K562 (cell line): Measurements from ENCODE around the gene HSPA5. TPM values are rescaled to one million over a fixed set of nuclear protein-coding genes. Genes with fewer than 3 reads are reported as not detected.

ENCODE experiments used
- FIP1L1 ChIP-seq: fragments of 200-400 bp; formaldehyde crosslinking; IDR thresholded peaks from 2 replicates; pipeline ENCODE4 v1.6.1; 2018; ENCODE audit warnings: mild to moderate bottlenecking, low read depth, low read length; ENCODE audit not compliant: poor library complexity, severe bottlenecking
- HCFC1 ChIP-seq: IDR thresholded peaks from 2 replicates; pipeline ENCODE4 v1.6.1; 2012; ENCODE audit warnings: low read depth, low read length, improper control_type of control experiment
- KDM4B ChIP-seq, 2 experiments: fragments of 450-650 bp in 1 of 2; sonication (generic) in 1 of 2; IDR thresholded peaks; 2 replicates each; pipeline ENCODE4 v1.6.1; 2016 to 2017; ENCODE audit warnings: borderline replicate concordance in 2 of 2, antibody characterized with exemption in 1 of 2, low read depth in 1 of 2, mild to moderate bottlenecking in 1 of 2
- MYNN ChIP-seq, 2 experiments: sonication (generic); formaldehyde crosslinking in 1 of 2; IDR thresholded peaks; 2 replicates each; pipeline versions ENCODE4 v1.5.0 to v1.6.1; 2016 to 2020; ENCODE audit warnings: antibody characterized with exemption in 1 of 2, missing genetic modification reagents in 1 of 2
- PURB ChIP-seq: sonication (generic); formaldehyde crosslinking; IDR thresholded peaks from 2 replicates; pipeline ENCODE4 v1.9.0; 2021; ENCODE audit warnings: low read depth, mild to moderate bottlenecking, missing genetic modification reagents
- RFX1 ChIP-seq: fragments of 450-650 bp; IDR thresholded peaks from 2 replicates; pipeline ENCODE4 v1.6.1; 2016; ENCODE audit warnings: mild to moderate bottlenecking, moderate library complexity
- TOE1 ChIP-seq, 2 experiments: fragments of 450-650 bp in 1 of 2; sonication (generic) in 1 of 2; formaldehyde crosslinking in 1 of 2; IDR thresholded peaks; 2 replicates each; pipeline versions ENCODE4 v1.7.1 to v1.8.0; 2016 to 2022; ENCODE audit warnings: borderline replicate concordance in 2 of 2, mild to moderate bottlenecking in 2 of 2, antibody characterized with exemption in 1 of 2, inconsistent platforms in 1 of 2, low read depth in 1 of 2, missing genetic modification reagents in 1 of 2, moderate library complexity in 1 of 2
- U2AF1 ChIP-seq: fragments of 200-400 bp; formaldehyde crosslinking; optimal IDR thresholded peaks from 2 replicates; pipeline ENCODE3; 2017; ENCODE audit warnings: mild to moderate bottlenecking, low read depth, low read length, moderate library complexity
- ZBTB7A ChIP-seq: IDR thresholded peaks from 2 replicates; pipeline ENCODE4 v1.6.1; 2011; ENCODE audit warnings: low read depth, mild to moderate bottlenecking, low read length, moderate library complexity, borderline replicate concordance; ENCODE audit not compliant: control insufficient read depth
- ZNF224 ChIP-seq: sonication (generic); formaldehyde crosslinking; IDR thresholded peaks from 2 replicates; pipeline ENCODE4 v1.8.0; 2022; ENCODE audit warnings: mild to moderate bottlenecking, missing genetic modification reagents
- polyA plus RNA-seq, 8 experiments: library from polyadenylated mRNA; depleted of rRNA in 4 of 8; stranded (reverse) in 5 of 8; unstranded in 3 of 8; fragments of >200 nt; fragmentation: Nextera tagmentation in 2 of 8; fragmentation: Illumina TruSeq in 1 of 8; extraction: Ambion mirVana in 2 of 8; extraction: Trizol in 1 of 8; gene quantifications; 2 replicates each; pipeline versions ENCODE4 v1.2.1 to v1.2.3, GENCODE V29; 2011 to 2014; ENCODE audit warnings: inconsistent platforms in 1 of 8, missing spikeins in 1 of 8
- total RNA-seq, 7 experiments: library from RNA; depleted of rRNA in 6 of 7; stranded (reverse); fragments of >200 nt in 6 of 7; fragmentation: Illumina TruSeq in 2 of 7; extraction: Trizol in 2 of 7; gene quantifications; 2 replicates each; pipeline versions ENCODE4 v1.2.1 to v1.2.3, GENCODE V29; 2011 to 2021; ENCODE audit warnings: low replicate concordance in 1 of 7
- TF ChIP-seq, protein P1 (sequence below): fragments of 200-800 bp; sonication (Bioruptor generic); IDR thresholded peaks from 2 replicates; pipeline ENCODE4 v1.6.1; 2016; ENCODE audit warnings: missing genetic modification characterization, missing compliant biosample characterization
- TF ChIP-seq, protein P2 (sequence below): sonication (generic); formaldehyde crosslinking; IDR thresholded peaks from 2 replicates; pipeline ENCODE4 v1.8.0; 2023; ENCODE audit warnings: missing genetic modification reagents, mild to moderate bottlenecking, borderline replicate concordance
- TF ChIP-seq, protein P3 (sequence below): IDR thresholded peaks from 2 replicates; pipeline ENCODE4 v1.6.1; 2011; ENCODE audit warnings: borderline replicate concordance, low read depth, mild to moderate bottlenecking, moderate library complexity, low read length; ENCODE audit not compliant: insufficient read depth, poor library complexity, severe bottlenecking

Gene HSPA5
- total and polyA plus RNA-seq, 9 of the 15 experiments (the other 6 are each of a cell fraction or from before 2014, with no cell fraction given), result 48.0 to 265 (median 113) TPM

DNA sequence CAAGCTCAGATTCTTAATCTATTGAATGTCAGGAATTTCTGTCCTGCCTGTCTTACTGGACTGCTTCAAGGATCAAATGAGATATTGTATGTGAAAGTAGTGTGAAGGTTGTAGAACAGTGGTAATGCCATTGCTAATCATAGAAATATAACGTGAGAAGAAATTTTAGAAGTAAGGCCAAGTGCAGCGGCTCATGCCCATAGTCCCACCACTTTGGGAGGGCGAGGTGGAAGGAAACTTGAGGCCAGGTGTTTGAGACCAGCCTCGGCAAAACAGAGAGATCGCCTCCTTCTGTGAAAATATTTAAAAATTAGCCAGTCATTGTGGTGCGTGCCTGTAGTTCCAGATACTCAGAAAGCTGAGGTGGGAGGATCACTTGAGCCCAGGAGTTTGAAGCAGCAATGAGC, 5.1 kb upstream of the HSPA5 start (continued):
- TF ChIP-seq, protein P1, sequence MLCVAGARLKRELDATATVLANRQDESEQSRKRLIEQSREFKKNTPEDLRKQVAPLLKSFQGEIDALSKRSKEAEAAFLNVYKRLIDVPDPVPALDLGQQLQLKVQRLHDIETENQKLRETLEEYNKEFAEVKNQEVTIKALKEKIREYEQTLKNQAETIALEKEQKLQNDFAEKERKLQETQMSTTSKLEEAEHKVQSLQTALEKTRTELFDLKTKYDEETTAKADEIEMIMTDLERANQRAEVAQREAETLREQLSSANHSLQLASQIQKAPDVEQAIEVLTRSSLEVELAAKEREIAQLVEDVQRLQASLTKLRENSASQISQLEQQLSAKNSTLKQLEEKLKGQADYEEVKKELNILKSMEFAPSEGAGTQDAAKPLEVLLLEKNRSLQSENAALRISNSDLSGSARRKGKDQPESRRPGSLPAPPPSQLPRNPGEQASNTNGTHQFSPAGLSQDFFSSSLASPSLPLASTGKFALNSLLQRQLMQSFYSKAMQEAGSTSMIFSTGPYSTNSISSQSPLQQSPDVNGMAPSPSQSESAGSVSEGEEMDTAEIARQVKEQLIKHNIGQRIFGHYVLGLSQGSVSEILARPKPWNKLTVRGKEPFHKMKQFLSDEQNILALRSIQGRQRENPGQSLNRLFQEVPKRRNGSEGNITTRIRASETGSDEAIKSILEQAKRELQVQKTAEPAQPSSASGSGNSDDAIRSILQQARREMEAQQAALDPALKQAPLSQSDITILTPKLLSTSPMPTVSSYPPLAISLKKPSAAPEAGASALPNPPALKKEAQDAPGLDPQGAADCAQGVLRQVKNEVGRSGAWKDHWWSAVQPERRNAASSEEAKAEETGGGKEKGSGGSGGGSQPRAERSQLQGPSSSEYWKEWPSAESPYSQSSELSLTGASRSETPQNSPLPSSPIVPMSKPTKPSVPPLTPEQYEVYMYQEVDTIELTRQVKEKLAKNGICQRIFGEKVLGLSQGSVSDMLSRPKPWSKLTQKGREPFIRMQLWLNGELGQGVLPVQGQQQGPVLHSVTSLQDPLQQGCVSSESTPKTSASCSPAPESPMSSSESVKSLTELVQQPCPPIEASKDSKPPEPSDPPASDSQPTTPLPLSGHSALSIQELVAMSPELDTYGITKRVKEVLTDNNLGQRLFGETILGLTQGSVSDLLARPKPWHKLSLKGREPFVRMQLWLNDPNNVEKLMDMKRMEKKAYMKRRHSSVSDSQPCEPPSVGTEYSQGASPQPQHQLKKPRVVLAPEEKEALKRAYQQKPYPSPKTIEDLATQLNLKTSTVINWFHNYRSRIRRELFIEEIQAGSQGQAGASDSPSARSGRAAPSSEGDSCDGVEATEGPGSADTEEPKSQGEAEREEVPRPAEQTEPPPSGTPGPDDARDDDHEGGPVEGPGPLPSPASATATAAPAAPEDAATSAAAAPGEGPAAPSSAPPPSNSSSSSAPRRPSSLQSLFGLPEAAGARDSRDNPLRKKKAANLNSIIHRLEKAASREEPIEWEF (CRISPR knock-in tag), result no peak
- TF ChIP-seq KDM4B (IDR thresholded peaks at IDR 0.05; ENCODE audit: borderline replicate concordance in 2 of 2, low read depth in 1 of 2) (no peak), TOE1 (IDR thresholded peaks at IDR 0.05; ENCODE audit: borderline replicate concordance) (no peak), TOE1 (CRISPR knock-in tag; IDR thresholded peaks at IDR 0.05; ENCODE audit: borderline replicate concordance, low read depth) (no peak), RFX1 (no peak), ZBTB7A (no peak), FIP1L1 (no peak), HCFC1 (no peak), MYNN (IDR thresholded peaks at IDR 0.05) (no peak), MYNN (CRISPR knock-in tag; IDR thresholded peaks at IDR 0.05) (no peak), ZNF224 (CRISPR knock-in tag) (no peak), U2AF1 (no peak), PURB (no peak)
- TF ChIP-seq, protein P2, sequence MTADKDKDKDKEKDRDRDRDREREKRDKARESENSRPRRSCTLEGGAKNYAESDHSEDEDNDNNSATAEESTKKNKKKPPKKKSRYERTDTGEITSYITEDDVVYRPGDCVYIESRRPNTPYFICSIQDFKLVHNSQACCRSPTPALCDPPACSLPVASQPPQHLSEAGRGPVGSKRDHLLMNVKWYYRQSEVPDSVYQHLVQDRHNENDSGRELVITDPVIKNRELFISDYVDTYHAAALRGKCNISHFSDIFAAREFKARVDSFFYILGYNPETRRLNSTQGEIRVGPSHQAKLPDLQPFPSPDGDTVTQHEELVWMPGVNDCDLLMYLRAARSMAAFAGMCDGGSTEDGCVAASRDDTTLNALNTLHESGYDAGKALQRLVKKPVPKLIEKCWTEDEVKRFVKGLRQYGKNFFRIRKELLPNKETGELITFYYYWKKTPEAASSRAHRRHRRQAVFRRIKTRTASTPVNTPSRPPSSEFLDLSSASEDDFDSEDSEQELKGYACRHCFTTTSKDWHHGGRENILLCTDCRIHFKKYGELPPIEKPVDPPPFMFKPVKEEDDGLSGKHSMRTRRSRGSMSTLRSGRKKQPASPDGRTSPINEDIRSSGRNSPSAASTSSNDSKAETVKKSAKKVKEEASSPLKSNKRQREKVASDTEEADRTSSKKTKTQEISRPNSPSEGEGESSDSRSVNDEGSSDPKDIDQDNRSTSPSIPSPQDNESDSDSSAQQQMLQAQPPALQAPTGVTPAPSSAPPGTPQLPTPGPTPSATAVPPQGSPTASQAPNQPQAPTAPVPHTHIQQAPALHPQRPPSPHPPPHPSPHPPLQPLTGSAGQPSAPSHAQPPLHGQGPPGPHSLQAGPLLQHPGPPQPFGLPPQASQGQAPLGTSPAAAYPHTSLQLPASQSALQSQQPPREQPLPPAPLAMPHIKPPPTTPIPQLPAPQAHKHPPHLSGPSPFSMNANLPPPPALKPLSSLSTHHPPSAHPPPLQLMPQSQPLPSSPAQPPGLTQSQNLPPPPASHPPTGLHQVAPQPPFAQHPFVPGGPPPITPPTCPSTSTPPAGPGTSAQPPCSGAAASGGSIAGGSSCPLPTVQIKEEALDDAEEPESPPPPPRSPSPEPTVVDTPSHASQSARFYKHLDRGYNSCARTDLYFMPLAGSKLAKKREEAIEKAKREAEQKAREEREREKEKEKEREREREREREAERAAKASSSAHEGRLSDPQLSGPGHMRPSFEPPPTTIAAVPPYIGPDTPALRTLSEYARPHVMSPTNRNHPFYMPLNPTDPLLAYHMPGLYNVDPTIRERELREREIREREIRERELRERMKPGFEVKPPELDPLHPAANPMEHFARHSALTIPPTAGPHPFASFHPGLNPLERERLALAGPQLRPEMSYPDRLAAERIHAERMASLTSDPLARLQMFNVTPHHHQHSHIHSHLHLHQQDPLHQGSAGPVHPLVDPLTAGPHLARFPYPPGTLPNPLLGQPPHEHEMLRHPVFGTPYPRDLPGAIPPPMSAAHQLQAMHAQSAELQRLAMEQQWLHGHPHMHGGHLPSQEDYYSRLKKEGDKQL (CRISPR knock-in tag), result no peak
- TF ChIP-seq, protein P3, sequence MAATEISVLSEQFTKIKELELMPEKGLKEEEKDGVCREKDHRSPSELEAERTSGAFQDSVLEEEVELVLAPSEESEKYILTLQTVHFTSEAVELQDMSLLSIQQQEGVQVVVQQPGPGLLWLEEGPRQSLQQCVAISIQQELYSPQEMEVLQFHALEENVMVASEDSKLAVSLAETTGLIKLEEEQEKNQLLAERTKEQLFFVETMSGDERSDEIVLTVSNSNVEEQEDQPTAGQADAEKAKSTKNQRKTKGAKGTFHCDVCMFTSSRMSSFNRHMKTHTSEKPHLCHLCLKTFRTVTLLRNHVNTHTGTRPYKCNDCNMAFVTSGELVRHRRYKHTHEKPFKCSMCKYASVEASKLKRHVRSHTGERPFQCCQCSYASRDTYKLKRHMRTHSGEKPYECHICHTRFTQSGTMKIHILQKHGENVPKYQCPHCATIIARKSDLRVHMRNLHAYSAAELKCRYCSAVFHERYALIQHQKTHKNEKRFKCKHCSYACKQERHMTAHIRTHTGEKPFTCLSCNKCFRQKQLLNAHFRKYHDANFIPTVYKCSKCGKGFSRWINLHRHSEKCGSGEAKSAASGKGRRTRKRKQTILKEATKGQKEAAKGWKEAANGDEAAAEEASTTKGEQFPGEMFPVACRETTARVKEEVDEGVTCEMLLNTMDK, result no peak
